ENCODE measurements around the gene PTPN6.

PTPN6 gene

DNA sequence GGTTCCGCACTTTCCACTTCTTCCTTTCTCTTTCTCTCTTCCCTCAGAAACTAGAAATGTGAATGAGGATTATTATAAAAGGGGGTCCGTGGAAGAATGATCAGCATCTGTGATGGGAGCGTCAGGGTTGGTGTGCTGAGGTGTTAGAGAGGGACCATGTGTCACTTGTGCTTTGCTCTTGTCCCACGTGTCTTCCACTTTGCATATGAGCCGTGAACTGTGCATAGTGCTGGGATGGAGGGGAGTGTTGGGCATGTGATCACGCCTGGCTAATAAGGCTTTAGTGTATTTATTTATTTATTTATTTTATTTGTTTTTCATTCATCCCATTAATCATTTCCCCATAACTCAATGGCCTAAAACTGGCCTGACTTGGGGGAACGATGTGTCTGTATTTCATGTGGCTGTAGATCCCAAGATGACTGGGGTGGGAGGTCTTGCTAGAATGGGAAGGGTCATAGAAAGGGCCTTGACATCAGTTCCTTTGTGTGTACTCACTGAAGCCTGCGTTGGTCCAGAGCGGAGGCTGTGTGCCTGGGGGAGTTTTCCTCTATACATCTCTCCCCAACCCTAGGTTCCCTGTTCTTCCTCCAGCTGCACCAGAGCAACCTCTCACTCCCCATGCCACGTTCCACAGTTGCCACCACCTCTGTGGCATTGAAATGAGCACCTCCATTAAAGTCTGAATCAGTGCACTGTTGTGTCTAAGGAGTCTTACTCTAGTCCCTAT lies 28.0 kb upstream of the PTPN6 start:
- no peak for ATAC-seq
- DNase-seq, result no peak

GRCh38 chr12:6923851-6924250 lies 27.3 kb upstream of the PTPN6 start:
- no peak for DNase-seq
- ATAC-seq, result no peak

GRCh38 chr12:6925239-6925539 lies 26.0 kb upstream of the PTPN6 start:
- no peak for ATAC-seq
- DNase-seq, result no peak

DNA sequence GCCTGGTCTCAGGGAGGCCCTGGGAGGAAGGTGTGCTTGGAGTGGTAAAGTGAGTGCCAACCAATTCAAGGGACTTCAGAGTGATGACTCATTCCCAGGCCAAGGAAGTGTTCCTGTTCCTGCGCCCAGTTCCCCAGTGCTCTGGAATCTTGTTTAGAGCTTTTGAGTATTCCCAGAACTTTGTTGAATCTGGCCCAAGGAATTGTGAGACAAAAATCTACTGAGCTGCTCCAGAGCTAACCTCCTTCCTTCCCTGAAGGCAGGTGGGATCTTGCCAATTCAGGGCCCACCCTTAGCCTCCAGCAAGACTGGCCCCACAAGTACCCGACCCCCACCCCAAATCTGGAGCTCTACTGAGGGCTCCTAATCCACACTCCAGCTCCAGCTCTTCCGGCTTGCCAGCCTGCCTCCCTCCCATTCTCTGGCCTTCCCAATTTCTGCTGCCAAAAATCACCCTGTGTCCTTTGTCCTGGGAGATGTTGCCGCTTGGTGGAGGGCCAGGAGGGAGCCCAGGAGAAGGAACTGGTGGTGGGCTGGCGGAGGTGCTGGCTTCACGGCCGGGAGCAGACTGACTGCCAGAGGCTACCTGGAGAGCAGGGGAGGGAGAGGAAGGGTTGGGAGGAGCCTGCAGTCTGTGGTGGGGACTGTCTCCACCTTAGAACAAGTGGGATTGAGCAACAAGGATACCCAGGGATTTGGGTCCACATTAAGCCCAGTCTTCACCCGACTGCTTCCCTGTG lies 25.4 kb upstream of the PTPN6 start:
- no peak for DNase-seq
- ATAC-seq, result no peak

GRCh38 chr12:6927379-6928021 lies 23.7 kb upstream of the PTPN6 start, which contains the start of gene ATN1:
ATN1 (plus strand) TSS chr12:6927959; CDS start chr12:6934002, 6,043 bp downstream.
- ATAC-seq (peak; percentile 24), DNase-seq (peak; percentile 62)

DNA sequence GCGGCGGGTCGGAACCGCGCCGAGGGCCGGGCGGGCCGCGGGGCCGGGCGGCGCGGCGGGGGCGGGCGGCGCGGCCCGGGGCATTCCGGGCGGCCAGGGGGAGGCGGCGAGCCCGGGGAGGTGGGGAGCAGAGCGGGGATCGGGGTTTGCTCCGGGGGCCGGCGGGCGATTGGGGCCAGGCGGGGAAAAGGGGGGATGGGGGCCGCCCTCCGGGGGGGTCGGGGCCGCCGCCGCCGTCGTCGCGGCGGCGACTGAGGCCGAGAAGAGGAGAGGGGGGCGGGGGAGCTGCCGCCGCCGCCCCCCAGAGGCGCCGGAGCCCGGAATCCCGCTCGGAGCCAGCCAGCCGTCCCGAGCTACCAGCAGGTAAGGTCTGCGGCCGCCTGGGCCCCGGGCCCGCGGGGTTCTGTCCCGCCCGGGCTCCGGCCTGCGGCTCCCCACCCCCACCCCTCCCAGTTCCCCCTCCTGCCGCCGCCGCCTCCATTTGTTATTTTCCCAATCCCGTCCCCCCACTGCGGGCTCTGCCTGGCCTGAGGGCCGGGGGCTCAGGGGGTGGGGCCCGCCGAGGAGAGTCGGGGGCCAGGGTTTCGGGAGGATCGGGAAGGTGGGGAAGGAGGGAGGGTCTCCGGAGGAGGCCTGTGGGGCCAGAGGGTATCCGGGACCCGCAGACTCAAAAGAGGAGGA lies 23.0 kb upstream of the PTPN6 start:
- peak; percentile 7 for ATAC-seq
- DNase-seq, result no peak

GRCh38 chr12:6928703-6929407 lies 22.3 kb upstream of the PTPN6 start:
- ATAC-seq, result no peak
- no peak for DNase-seq

DNA sequence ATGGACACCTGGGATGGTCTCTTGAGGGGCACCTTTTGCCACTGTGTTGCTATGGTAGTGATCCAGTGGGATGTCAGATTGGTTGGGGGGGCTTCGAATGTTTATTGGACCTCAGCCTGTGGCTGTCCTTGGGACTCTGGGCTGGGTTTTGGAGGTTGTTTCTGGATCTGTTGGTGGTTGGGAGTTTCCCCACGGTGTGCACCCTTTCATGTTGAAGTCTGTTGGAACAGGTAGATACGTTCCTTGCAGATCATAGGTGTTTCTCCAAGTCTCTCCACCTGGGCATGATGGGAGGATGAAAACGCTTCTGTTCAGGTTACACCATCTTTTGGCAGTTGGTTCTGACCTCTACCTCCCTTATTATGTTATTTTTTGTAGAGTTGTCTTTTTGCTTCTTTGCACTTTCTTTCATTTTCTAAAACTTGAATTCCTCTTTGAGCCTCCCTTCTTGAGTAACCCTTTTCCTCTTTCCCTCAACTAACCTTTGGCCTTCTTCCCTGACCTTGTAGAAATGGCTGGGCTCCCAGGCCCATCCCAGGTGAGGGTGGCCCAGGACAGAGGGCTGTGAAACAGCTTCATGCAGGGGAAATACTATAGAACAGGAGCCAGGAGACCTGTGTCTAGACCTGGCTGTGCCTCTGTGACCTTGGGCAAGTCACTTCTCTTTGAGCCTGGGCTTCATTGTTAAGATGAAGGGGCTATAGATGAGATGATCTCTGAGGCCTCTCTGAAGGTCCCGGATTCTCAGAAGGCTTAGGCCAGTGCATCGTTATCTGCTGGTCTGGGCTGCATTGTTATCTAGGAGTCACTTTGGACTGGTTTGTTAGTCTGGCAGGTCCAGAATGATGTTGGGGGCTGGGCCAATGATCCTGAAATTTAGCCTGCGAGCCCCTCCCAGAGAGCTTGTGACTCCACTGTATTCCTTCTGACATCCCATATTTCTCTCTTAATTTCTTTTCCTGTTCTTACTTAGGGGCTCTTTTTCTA lies 21.4 kb upstream of the PTPN6 start:
- DNase-seq (no peak), ATAC-seq (no peak)

DNA sequence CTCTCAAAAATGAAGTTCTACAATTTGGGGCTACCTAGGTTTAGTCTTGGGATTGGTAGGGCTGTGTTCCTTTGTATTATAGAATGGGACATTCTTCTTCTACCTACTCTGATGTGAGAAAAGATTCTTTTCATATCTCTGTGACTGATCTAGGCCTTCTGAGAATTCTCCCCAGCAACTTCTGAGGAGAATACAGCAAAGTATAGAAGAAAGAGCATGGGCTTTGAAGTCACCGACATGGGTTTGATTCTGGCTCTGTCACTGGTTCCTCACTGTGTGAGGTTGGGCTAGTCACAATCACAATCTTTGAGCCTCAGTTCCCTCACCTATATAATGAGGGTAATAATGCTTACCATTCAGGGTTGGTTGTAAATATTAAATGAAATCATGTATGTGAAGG lies 18.4 kb upstream of the PTPN6 start:
- DNase-seq (no peak), ATAC-seq (no peak)

GRCh38 chr12:6934110-6934509 lies 17.0 kb upstream of the PTPN6 start:
- DNase-seq (no peak), ATAC-seq (no peak)

GRCh38 chr12:6935371-6936193 lies 15.6 kb upstream of the PTPN6 start:
- DNase-seq (no peak), ATAC-seq (no peak)

DNA sequence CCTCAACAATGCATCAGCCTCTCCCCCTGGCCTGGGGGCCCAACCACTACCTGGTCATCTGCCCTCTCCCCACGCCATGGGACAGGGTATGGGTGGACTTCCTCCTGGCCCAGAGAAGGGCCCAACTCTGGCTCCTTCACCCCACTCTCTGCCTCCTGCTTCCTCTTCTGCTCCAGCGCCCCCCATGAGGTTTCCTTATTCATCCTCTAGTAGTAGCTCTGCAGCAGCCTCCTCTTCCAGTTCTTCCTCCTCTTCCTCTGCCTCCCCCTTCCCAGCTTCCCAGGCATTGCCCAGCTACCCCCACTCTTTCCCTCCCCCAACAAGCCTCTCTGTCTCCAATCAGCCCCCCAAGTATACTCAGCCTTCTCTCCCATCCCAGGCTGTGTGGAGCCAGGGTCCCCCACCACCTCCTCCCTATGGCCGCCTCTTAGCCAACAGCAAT lies 14.9 kb upstream of the PTPN6 start:
- ATAC-seq (no peak), DNase-seq (no peak)

GRCh38 chr12:6936636-6937480 lies 14.3 kb upstream of the PTPN6 start:
- ATAC-seq (peak; percentile 55), DNase-seq (peak; percentile 78)

DNA sequence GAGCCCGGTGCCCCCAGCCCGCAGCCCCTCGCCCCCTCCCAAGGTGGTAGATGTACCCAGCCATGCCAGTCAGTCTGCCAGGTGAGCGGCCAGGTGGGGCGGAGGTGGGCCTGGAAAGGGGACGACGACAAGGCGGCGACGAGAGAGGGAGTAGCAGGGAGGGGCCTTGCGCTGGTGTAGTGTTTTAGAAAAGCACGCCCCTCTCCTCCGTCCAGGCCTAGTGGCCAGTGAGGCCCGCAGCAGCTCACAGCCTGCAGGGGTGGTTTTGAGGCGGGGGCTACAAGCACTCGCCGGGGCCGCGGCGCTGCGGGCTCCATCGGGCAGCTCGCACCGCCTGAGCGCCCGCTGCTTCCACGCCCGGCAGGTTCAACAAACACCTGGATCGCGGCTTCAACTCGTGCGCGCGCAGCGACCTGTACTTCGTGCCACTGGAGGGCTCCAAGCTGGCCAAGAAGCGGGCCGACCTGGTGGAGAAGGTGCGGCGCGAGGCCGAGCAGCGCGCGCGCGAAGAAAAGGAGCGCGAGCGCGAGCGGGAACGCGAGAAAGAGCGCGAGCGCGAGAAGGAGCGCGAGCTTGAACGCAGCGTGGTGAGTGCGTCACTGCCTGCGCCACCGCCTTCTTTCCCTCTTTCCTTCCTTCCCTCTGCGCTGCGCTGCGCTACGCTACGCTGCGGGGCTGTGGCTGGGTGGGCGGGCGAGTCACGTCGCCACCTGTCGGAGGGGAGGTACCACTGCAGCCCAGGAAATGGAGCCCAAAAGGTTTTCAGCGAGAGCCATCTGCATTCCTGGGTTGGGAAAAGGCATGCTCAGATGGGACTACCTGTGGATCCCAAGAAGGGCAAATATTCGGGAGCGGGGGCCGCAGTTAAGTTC lies 13.4 kb upstream of the PTPN6 start:
- ATAC-seq (peak; percentile 89), DNase-seq (peak; percentile 93)

DNA sequence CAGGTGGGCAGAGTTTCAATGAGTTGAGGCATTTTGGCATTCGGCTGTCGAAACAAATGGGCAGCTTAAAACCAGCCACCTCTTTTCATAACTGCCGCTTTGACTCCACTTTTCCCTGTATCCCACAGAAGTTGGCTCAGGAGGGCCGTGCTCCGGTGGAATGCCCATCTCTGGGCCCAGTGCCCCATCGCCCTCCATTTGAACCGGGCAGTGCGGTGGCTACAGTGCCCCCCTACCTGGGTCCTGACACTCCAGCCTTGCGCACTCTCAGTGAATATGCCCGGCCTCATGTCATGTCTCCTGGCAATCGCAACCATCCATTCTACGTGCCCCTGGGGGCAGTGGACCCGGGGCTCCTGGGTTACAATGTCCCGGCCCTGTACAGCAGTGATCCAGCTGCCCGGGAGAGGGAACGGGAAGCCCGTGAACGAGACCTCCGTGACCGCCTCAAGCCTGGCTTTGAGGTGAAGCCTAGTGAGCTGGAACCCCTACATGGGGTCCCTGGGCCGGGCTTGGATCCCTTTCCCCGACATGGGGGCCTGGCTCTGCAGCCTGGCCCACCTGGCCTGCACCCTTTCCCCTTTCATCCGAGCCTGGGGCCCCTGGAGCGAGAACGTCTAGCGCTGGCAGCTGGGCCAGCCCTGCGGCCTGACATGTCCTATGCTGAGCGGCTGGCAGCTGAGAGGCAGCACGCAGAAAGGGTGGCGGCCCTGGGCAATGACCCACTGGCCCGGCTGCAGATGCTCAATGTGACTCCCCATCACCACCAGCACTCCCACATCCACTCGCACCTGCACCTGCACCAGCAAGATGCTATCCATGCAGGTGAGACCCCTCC lies 12.6 kb upstream of the PTPN6 start:
- DNase-seq, result no peak
- no peak for ATAC-seq

GRCh38 chr12:6939191-6939540 lies 12.0 kb upstream of the PTPN6 start:
- ATAC-seq (no peak), DNase-seq (no peak)

DNA sequence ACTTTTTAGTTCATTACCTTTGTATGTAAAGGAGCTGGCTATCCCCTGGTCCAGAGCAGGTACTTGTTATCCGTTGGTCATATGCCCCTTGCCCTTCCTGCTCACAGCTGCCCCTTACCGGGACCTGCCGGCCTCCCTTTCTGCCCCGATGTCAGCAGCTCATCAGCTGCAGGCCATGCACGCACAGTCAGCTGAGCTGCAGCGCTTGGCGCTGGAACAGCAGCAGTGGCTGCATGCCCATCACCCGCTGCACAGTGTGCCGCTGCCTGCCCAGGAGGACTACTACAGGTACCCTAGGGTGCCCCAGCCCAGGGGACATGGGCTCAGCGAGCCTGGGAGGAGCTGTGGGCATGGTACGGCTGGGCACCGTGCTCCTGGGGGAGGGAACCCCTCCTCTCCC lies 9.9 kb upstream of the PTPN6 start:
- ATAC-seq, result no peak
- DNase-seq, result no peak
